Cerebellar nuclear complex (tissue), 1 donor: ENCODE results near the gene PCDHB5.
"Not testable (repeated sequence)": the region's sequence is repeated elsewhere in the genome, so short reads cannot be mapped to it uniquely, and the experiment has no call there.

Experiments
- DNase-seq, 2 experiments: peaks; one replicate each; lab custom pipeline; 2025; lab: John Stamatoyannopoulos, UW

The PCDHB5 gene

GRCh38 chr5:141152096-141152495, 17.1 kb downstream of the PCDHB5 start:
- DNase-seq = not testable (repeated sequence)

- DNase-seq = no peak
Measured at GRCh38 chr5:141155540-141156374, 20.8 kb downstream of the PCDHB5 start.

- not testable (repeated sequence) for DNase-seq
Measured at GRCh38 chr5:141157356-141157755, 22.4 kb downstream of the PCDHB5 start.

GRCh38 chr5:141157901-141158300, 22.9 kb downstream of the PCDHB5 start:
- DNase-seq = not testable (repeated sequence)

DNA sequence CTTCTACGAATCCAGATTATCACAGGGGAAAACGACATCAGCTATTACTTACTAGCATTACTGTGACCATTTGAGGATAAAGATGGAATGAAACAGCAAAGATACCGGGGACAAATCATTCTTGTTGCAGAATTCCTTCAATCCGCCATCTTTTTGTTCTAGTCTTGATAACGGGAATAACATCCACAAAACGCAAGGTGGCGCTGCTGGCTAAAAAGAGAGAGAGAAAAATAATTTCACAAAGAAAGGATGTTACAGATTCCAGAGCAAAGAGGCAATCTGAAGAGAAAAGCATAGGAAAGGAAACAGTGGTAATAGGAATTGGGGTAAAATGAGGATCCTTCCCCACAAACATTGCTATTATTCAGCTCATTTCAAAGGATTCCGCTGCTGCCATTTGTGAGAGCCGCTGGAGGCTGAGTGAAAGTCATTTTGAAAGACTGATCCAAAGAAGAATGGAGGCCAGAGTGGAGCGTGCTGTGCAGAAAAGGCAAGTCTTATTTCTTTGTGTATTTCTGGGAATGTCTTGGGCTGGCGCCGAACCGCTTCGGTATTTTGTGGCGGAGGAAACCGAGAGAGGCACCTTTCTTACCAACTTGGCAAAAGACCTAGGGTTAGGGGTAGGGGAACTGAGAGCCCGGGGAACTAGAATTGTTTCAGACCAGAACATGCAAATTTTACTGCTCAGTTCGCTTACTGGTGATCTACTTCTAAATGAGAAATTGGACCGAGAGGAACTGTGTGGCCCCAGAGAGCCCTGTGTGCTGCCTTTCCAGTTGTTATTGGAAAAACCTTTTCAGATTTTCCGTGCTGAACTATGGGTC, 37.6 kb downstream of the PCDHB5 start, which contains the start of gene PCDHB7:
PCDHB7 (plus strand) TSS at position 264 of the 824 bp plus-strand sequence; CDS start at position 456, 192 bp downstream.
- no peak for DNase-seq

DNA sequence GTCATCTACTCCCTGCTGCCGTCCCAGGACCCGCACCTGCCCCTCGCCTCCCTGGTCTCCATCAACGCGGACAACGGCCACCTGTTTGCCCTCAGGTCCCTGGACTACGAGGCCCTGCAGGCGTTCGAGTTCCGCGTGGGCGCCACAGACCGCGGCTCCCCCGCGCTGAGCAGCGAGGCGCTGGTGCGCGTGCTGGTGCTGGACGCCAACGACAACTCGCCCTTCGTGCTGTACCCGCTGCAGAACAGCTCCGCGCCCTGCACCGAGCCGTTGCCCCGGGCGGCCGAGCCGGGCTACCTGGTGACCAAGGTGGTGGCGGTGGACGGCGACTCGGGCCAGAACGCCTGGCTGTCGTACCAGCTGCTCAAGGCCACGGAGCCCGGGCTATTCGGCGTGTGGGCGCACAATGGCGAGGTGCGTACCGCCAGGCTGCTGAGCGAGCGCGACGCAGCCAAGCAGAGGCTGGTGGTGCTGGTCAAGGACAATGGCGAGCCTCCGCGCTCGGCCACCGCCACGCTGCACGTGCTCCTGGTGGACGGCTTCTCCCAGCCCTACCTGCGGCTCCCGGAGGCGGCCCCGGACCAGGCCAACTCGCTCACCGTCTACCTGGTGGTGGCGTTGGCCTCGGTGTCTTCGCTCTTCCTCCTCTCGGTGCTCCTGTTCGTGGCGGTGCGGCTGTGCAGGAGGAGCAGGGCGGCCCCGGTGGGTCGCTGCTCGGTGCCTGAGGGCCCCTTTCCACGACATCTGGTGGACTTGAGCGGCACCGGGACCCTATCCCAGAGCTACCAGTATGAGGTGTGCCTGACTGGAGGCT, 39.5 kb downstream of the PCDHB5 start:
- not testable (repeated sequence) for DNase-seq

- DNase-seq = no peak
Measured at GRCh38 chr5:141175933-141176332, 40.9 kb downstream of the PCDHB5 start.

- DNase-seq = not testable (repeated sequence)
Measured at GRCh38 chr5:141177577-141178191, 42.7 kb downstream of the PCDHB5 start, which contains the start of gene PCDHB8. Gene PCDHB8, plus strand, starts transcription at chr5:141177790. Its CDS starts 245 bp downstream, at chr5:141178035.

GRCh38 chr5:141179371-141179770, 44.4 kb downstream of the PCDHB5 start:
- not testable (repeated sequence) for DNase-seq

- not testable (repeated sequence) for DNase-seq
Measured at GRCh38 chr5:141179876-141180275, 44.9 kb downstream of the PCDHB5 start.

- DNase-seq = no peak
Measured at GRCh38 chr5:141180313-141180712, 45.3 kb downstream of the PCDHB5 start.

DNA sequence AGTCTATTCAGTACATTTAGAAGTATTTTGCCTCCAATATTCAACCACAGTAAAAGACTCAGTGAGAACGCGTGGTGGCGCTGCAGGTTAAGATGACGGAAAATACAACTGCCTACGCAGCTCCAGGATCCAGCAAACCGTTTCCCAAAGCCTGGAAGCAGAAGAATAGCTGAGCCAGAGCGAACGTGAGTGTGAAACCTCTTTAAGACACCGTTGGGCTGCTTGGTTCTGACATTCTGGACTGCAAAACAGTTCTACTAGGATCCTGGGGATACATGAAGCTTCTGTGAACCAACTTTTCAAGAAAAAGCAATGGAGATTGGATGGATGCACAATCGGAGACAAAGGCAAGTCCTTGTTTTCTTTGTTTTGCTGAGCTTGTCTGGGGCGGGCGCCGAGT, 47.2 kb downstream of the PCDHB5 start, which contains the start of gene PCDHB16:
PCDHB16 (plus strand) TSS at position 140 of the 400 bp plus-strand sequence; CDS start at position 313, 173 bp downstream.
- no peak for DNase-seq

GRCh38 chr5:141184117-141184855, 49.3 kb downstream of the PCDHB5 start:
- not testable (repeated sequence) for DNase-seq

- no peak for DNase-seq
Measured at GRCh38 chr5:141186897-141187512, 52.0 kb downstream of the PCDHB5 start, which contains the start of gene PCDHB9. Gene PCDHB9, plus strand, starts transcription at chr5:141187161. Its CDS starts 158 bp downstream, at chr5:141187319.
